ENCODE measurements around the gene FTCD.
"Not testable (repeated sequence)": the region's sequence is repeated elsewhere in the genome, so short reads cannot be mapped to it uniquely, and the experiment has no call there.

The FTCD gene

GRCh38 chr21:46181953-46182547 lies 26.7 kb upstream of the FTCD start:
- Mint-ChIP-seq H3K4me3 (no peak overlapping the region), H3K36me3 (ENCODE audit: low read depth) (peaks cover 3% of the 10 kb centered on the region), H3K27ac (no peak overlapping the region), H3K27me3 (no peaks in the 10 kb centered on the region), H3K4me1 (ENCODE audit: low read depth) (peaks cover 11% of the 10 kb centered on the region), H3K9me3 (peaks cover 3% of the 10 kb centered on the region)
- no peak for DNase-seq

- Mint-ChIP-seq H3K36me3 (ENCODE audit: low read depth) (peaks cover 3% of the 10 kb centered on the region), H3K9me3 (peaks cover 3% of the 10 kb centered on the region), H3K27me3 (no peaks in the 10 kb centered on the region), H3K4me1 (ENCODE audit: low read depth) (peaks cover 11% of the 10 kb centered on the region), H3K4me3 (no peak overlapping the region), H3K27ac (no peak overlapping the region)
- DNase-seq: no peak
These were observed 26.1 kb upstream of the FTCD start for GRCh38 chr21:46181436-46181835.

GRCh38 chr21:46180778-46181391 lies 25.5 kb upstream of the FTCD start:
- H3K4me1 Mint-ChIP-seq (ENCODE audit: low read depth): peaks cover 11% of the 10 kb centered on the region
- no peaks in the 10 kb centered on the region for H3K27me3 Mint-ChIP-seq
- no peak overlapping the region for H3K27ac Mint-ChIP-seq
- peaks cover 8% of the 10 kb centered on the region for H3K9me3 Mint-ChIP-seq
- DNase-seq: peak; percentile 17
- peaks cover 3% of the 10 kb centered on the region for H3K36me3 Mint-ChIP-seq (ENCODE audit: low read depth)
- no peak overlapping the region for H3K4me3 Mint-ChIP-seq

GRCh38 chr21:46180079-46180722 lies 24.8 kb upstream of the FTCD start:
- H3K4me3 Mint-ChIP-seq: no peak overlapping the region
- DNase-seq: peak; percentile 17
- H3K27ac Mint-ChIP-seq: no peak overlapping the region
- peaks cover 14% of the 10 kb centered on the region for H3K9me3 Mint-ChIP-seq
- peaks cover 3% of the 10 kb centered on the region for H3K36me3 Mint-ChIP-seq (ENCODE audit: low read depth)
- H3K27me3 Mint-ChIP-seq: no peaks in the 10 kb centered on the region
- peaks cover 8% of the 10 kb centered on the region for H3K4me1 Mint-ChIP-seq (ENCODE audit: low read depth)

GRCh38 chr21:46179708-46180078 lies 24.3 kb upstream of the FTCD start:
- Mint-ChIP-seq H3K36me3 (ENCODE audit: low read depth) (peaks cover 3% of the 10 kb centered on the region), H3K9me3 (peaks cover 18% of the 10 kb centered on the region), H3K27me3 (no peaks in the 10 kb centered on the region), H3K4me3 (no peak overlapping the region), H3K27ac (no peak overlapping the region), H3K4me1 (ENCODE audit: low read depth) (peaks cover 4% of the 10 kb centered on the region)
- peak; percentile 20 for DNase-seq

- no peak for DNase-seq
- Mint-ChIP-seq H3K36me3 (ENCODE audit: low read depth) (peaks cover 4% of the 10 kb centered on the region), H3K4me3 (no peak overlapping the region), H3K27ac (no peak overlapping the region), H3K4me1 (ENCODE audit: low read depth) (peaks cover 2% of the 10 kb centered on the region), H3K9me3 (peaks cover 23% of the 10 kb centered on the region), H3K27me3 (no peaks in the 10 kb centered on the region)
These were observed 23.6 kb upstream of the FTCD start for GRCh38 chr21:46178961-46179360.

GRCh38 chr21:46176443-46177129 lies 21.2 kb upstream of the FTCD start:
- peaks cover 23% of the 10 kb centered on the region for H3K9me3 Mint-ChIP-seq
- not testable (repeated sequence) for H3K4me3 Mint-ChIP-seq; DNase-seq; H3K27ac Mint-ChIP-seq; H3K4me1 Mint-ChIP-seq (ENCODE audit: low read depth); H3K36me3 Mint-ChIP-seq (ENCODE audit: low read depth); H3K27me3 Mint-ChIP-seq

GRCh38 chr21:46173573-46173972 lies 18.2 kb upstream of the FTCD start:
- peak; percentile 3 for DNase-seq
- Mint-ChIP-seq H3K9me3 (peaks cover 23% of the 10 kb centered on the region), H3K27me3 (no peaks in the 10 kb centered on the region), H3K4me1 (ENCODE audit: low read depth) (peaks cover 6% of the 10 kb centered on the region), H3K27ac (no peak overlapping the region), H3K4me3 (no peak overlapping the region), H3K36me3 (ENCODE audit: low read depth) (peaks cover 4% of the 10 kb centered on the region)

GRCh38 chr21:46172863-46173528 lies 17.6 kb upstream of the FTCD start:
- no peaks in the 10 kb centered on the region for H3K27me3 Mint-ChIP-seq
- H3K4me1 Mint-ChIP-seq (ENCODE audit: low read depth): peaks cover 6% of the 10 kb centered on the region
- no peak overlapping the region for H3K4me3 Mint-ChIP-seq
- H3K36me3 Mint-ChIP-seq (ENCODE audit: low read depth): peaks cover 4% of the 10 kb centered on the region
- peaks cover 23% of the 10 kb centered on the region for H3K9me3 Mint-ChIP-seq
- no peak overlapping the region for H3K27ac Mint-ChIP-seq
- DNase-seq: no peak

- H3K27me3 Mint-ChIP-seq: no peaks in the 10 kb centered on the region
- peak; percentile 13 for DNase-seq
- H3K4me1 Mint-ChIP-seq (ENCODE audit: low read depth): peaks cover 6% of the 10 kb centered on the region
- H3K9me3 Mint-ChIP-seq: peaks cover 20% of the 10 kb centered on the region
- H3K27ac Mint-ChIP-seq: no peak overlapping the region
- no peak overlapping the region for H3K4me3 Mint-ChIP-seq
- peaks cover 4% of the 10 kb centered on the region for H3K36me3 Mint-ChIP-seq (ENCODE audit: low read depth)
These were observed 16.9 kb upstream of the FTCD start for GRCh38 chr21:46171996-46172862.

- H3K4me3 Mint-ChIP-seq: no peak overlapping the region
- H3K36me3 Mint-ChIP-seq (ENCODE audit: low read depth): peaks cover 4% of the 10 kb centered on the region
These were observed 16.2 kb upstream of the FTCD start for GRCh38 chr21:46171585-46171984.

GRCh38 chr21:46170436-46171193 lies 15.2 kb upstream of the FTCD start:
- Mint-ChIP-seq H3K9me3 (peaks cover 13% of the 10 kb centered on the region), H3K27ac (peak overlapping the region; percentile 15)
- peak; percentile 22 for DNase-seq
- H3K4me1 Mint-ChIP-seq (ENCODE audit: low read depth); H3K36me3 Mint-ChIP-seq (ENCODE audit: low read depth); H3K27me3 Mint-ChIP-seq; H3K4me3 Mint-ChIP-seq: not testable (repeated sequence)

More at GRCh38 chr21:46171585-46171984, 16.2 kb upstream of the FTCD start:
- no peak for DNase-seq
- H3K4me1 Mint-ChIP-seq (ENCODE audit: low read depth): peaks cover 6% of the 10 kb centered on the region
- H3K27ac Mint-ChIP-seq: no peak overlapping the region
- H3K9me3 Mint-ChIP-seq: peaks cover 20% of the 10 kb centered on the region
- no peaks in the 10 kb centered on the region for H3K27me3 Mint-ChIP-seq

GRCh38 chr21:46168659-46169386 lies 13.4 kb upstream of the FTCD start:
- Mint-ChIP-seq H3K27ac (no peak overlapping the region), H3K9me3 (no peaks in the 10 kb centered on the region), H3K27me3 (no peaks in the 10 kb centered on the region), H3K4me1 (ENCODE audit: low read depth) (peaks cover 6% of the 10 kb centered on the region), H3K4me3 (no peak overlapping the region), H3K36me3 (ENCODE audit: low read depth) (no peaks in the 10 kb centered on the region)
- DNase-seq: peak; percentile 17
